ENCODE measurements around the gene TOMM7.

Gene TOMM7

DNA sequence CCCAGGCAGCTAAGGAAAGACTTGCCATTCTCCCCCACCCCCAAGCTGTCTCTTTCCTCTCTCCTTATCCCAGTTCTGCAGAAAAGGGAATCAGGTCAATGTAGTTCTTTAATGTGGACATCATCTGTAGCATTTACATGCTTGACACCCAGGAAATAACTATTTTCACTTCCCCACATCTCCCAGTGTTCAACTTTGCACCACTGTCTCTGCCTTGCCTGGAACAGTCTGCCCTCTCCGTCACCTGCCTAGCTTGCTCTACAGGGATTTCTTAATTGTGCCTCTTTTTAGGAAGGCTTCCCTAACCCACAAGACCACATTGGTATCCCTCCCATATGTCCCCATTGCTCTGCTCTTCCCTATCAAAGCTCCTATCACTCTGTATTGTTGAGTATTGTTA is 45.9 kb upstream of the TOMM7 start:
- Histone ChIP-seq H3K4me2 (ENCODE audit: low read length) (no peak overlapping the region), H4K20me1 (ENCODE audit: control insufficient read depth, insufficient read depth, low read depth, low read length) (no peaks in the 10 kb centered on the region), H3K79me2 (ENCODE audit: control insufficient read depth, low read length) (no peaks in the 10 kb centered on the region), H3K4me1 (ENCODE audit: control insufficient read depth, low read length) (peaks cover 8% of the 10 kb centered on the region), H3K27me3 (ENCODE audit: control insufficient read depth, low read length) (peaks cover 8% of the 10 kb centered on the region), H3K4me3 (ENCODE audit: low read length) (no peak overlapping the region), H3K27ac (ENCODE audit: low read depth, low read length) (no peak overlapping the region), H3K36me3 (ENCODE audit: control insufficient read depth, low read length) (no peaks in the 10 kb centered on the region), H3K9me2 (replicated peaks; ENCODE audit: control insufficient read depth, low read length) (no peaks in the 10 kb centered on the region), H3K9me3 (ENCODE audit: control insufficient read depth, insufficient read depth, low read length) (no peaks in the 10 kb centered on the region), H3F3A (ENCODE audit: control insufficient read depth, insufficient read depth) (peaks cover 15% of the 10 kb centered on the region)
- no peak for TF ChIP-seq CTCF (IDR thresholded peaks at IDR 0.05; ENCODE audit: low read depth, low read length, poor library complexity, severe bottlenecking)
- no peak for TF ChIP-seq EZH2phosphoT487 (IDR thresholded peaks at IDR 0.05; ENCODE audit: borderline replicate concordance, low read length)

DNA sequence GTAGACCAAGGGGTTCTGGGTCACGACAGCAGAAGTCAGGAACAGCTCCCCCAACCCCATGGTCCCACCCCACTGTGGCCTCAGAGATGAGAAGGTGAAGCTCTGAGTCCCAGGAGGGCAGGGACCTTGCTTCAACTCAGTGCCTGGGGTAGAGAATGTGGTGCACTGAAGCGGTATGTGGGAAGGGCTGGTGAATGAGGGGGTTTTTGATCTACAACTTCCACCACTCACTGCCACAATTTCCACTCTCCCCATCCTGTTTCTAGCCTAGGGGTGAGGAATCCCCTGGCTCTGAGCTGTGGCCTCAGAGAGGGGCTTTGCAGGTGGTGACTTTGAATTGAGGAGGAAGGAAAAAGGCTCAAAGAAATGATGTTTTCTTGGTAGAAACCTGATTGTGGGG is 44.9 kb upstream of the TOMM7 start:
- no peak for TF ChIP-seq EZH2phosphoT487 (IDR thresholded peaks at IDR 0.05; ENCODE audit: borderline replicate concordance, low read length)
- TF ChIP-seq CTCF (IDR thresholded peaks at IDR 0.05; ENCODE audit: low read depth, low read length, poor library complexity, severe bottlenecking), result no peak
- H4K20me1 ChIP-seq (ENCODE audit: control insufficient read depth, insufficient read depth, low read depth, low read length), result no peaks in the 10 kb centered on the region
- peaks cover 8% of the 10 kb centered on the region for H3K4me1 ChIP-seq (ENCODE audit: control insufficient read depth, low read length)
- H3K36me3 ChIP-seq (ENCODE audit: control insufficient read depth, low read length), result no peaks in the 10 kb centered on the region
- H3K9me2 ChIP-seq (replicated peaks; ENCODE audit: control insufficient read depth, low read length), result no peaks in the 10 kb centered on the region
- peaks cover 25% of the 10 kb centered on the region for H3F3A ChIP-seq (ENCODE audit: control insufficient read depth, insufficient read depth)
- H3K9me3 ChIP-seq (ENCODE audit: control insufficient read depth, insufficient read depth, low read length), result no peaks in the 10 kb centered on the region
- no peak overlapping the region for H3K4me2 ChIP-seq (ENCODE audit: low read length)
- H3K27ac ChIP-seq (ENCODE audit: low read depth, low read length), result no peak overlapping the region
- peaks cover 8% of the 10 kb centered on the region for H3K27me3 ChIP-seq (ENCODE audit: control insufficient read depth, low read length)
- no peak overlapping the region for H3K4me3 ChIP-seq (ENCODE audit: low read length)
- no peaks in the 10 kb centered on the region for H3K79me2 ChIP-seq (ENCODE audit: control insufficient read depth, low read length)

DNA sequence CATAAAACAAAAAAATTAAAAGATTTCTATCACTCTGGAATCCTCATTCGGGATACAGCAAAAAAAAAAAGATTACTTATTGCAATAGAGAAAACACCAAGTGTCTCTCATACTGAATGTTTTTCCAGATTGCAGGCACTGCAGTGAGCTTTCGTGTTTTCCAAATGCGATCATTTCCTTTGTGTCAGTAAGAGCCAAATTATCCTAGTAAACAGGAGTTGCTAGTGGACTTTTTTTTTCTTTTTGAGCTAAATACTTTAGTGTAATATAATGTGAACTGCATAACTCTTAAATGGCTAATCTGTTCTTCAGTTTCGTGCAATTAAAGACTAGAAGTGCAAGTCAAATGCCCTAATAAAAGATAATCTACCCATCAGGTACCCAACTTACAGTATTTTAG is 44.4 kb upstream of the TOMM7 start:
- Histone ChIP-seq H3K36me3 (ENCODE audit: control insufficient read depth, low read length) (no peaks in the 10 kb centered on the region), H3K79me2 (ENCODE audit: control insufficient read depth, low read length) (no peaks in the 10 kb centered on the region), H3K4me3 (ENCODE audit: low read length) (no peak overlapping the region), H3K27me3 (ENCODE audit: control insufficient read depth, low read length) (peaks cover 2% of the 10 kb centered on the region), H3K27ac (ENCODE audit: low read depth, low read length) (no peak overlapping the region), H4K20me1 (ENCODE audit: control insufficient read depth, insufficient read depth, low read depth, low read length) (no peaks in the 10 kb centered on the region), H3F3A (ENCODE audit: control insufficient read depth, insufficient read depth) (peaks cover 26% of the 10 kb centered on the region), H3K9me3 (ENCODE audit: control insufficient read depth, insufficient read depth, low read length) (no peaks in the 10 kb centered on the region), H3K4me2 (ENCODE audit: low read length) (no peak overlapping the region), H3K9me2 (replicated peaks; ENCODE audit: control insufficient read depth, low read length) (no peaks in the 10 kb centered on the region), H3K4me1 (ENCODE audit: control insufficient read depth, low read length) (peaks cover 2% of the 10 kb centered on the region)
- TF ChIP-seq CTCF (IDR thresholded peaks at IDR 0.05; ENCODE audit: low read depth, low read length, poor library complexity, severe bottlenecking), result no peak
- no peak for TF ChIP-seq EZH2phosphoT487 (IDR thresholded peaks at IDR 0.05; ENCODE audit: borderline replicate concordance, low read length)

DNA sequence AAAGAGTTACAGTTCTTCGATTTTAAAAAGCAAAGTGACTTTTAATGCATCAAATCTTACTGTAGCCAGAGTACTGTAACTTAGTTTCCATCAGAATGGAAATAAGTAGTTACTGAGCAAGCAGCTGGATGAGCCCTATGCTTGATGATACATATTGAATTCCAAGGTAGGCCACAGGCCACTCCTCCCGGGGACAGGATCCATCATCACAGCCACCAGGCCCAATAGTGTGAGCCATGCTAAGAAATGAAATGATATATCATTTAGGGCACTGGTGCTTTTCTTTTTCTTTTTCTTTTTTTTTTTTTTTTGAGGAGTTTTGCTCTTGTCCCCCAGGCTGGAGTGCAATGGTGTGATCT is 42.9 kb upstream of the TOMM7 start:
- Histone ChIP-seq H3K9me3 (ENCODE audit: control insufficient read depth, insufficient read depth, low read length) (no peaks in the 10 kb centered on the region), H3K4me2 (ENCODE audit: low read length) (no peak overlapping the region), H3K9me2 (replicated peaks; ENCODE audit: control insufficient read depth, low read length) (no peaks in the 10 kb centered on the region), H3F3A (ENCODE audit: control insufficient read depth, insufficient read depth) (peaks cover 38% of the 10 kb centered on the region), H3K79me2 (ENCODE audit: control insufficient read depth, low read length) (no peaks in the 10 kb centered on the region), H3K27ac (ENCODE audit: low read depth, low read length) (no peak overlapping the region), H3K27me3 (ENCODE audit: control insufficient read depth, low read length) (no peaks in the 10 kb centered on the region), H4K20me1 (ENCODE audit: control insufficient read depth, insufficient read depth, low read depth, low read length) (no peaks in the 10 kb centered on the region), H3K4me1 (ENCODE audit: control insufficient read depth, low read length) (no peaks in the 10 kb centered on the region), H3K36me3 (ENCODE audit: control insufficient read depth, low read length) (peaks cover 11% of the 10 kb centered on the region), H3K4me3 (ENCODE audit: low read length) (no peak overlapping the region)
- TF ChIP-seq EZH2phosphoT487 (IDR thresholded peaks at IDR 0.05; ENCODE audit: borderline replicate concordance, low read length) (no peak), CTCF (IDR thresholded peaks at IDR 0.05; ENCODE audit: low read depth, low read length, poor library complexity, severe bottlenecking) (no peak)

All from DOHH2 (cell line).